Activated gamma-delta T cell treated with Interleukin-2 at 50 U/mL for 16 hours (primary cell): Measurements from ENCODE around the gene TNIK.

ENCODE experiments used
- DNase-seq: peaks from one replicate; pipeline ENCODE4 v3.0.0-alpha.2; 2020

TNIK gene

DNA sequence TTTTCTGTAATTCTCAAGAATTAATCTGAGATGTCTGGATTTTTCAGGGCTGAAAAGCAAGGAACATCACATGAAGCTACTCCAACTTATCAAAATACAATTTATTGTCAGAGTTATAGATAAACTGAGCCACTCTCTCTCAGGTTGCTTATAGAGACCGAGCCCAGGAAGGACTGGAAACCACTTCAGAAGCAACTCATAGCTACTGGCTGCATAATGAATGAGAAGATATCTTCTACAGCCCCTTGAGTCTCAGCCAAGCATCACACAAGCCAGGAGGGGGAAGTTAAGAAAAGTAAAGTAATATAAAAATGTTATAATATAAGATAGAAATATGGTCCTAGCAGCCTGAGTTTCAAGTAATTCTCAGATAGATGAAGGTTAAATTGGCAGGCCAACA is 186.0 kb downstream of the TNIK start:
- DNase-seq = no peak

DNA sequence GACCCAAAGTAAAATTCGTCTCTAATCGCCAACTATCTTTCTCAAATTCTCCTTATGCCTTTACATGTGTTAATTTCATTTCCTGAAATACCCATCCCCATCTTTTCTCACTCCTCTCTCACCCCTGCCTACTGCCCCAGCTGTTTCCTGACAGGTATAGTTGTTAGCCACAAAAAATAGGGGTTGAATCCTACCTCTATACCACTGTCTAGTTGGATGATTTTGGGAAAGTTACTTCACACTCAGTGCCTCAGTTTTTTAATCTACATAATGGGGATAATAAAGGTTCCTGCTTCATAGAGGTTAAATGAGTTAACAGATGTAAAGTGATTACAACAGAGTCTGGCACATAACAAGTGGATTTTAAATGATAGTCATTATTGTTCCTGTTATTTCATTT is 189.7 kb downstream of the TNIK start:
- DNase-seq = no peak

DNA sequence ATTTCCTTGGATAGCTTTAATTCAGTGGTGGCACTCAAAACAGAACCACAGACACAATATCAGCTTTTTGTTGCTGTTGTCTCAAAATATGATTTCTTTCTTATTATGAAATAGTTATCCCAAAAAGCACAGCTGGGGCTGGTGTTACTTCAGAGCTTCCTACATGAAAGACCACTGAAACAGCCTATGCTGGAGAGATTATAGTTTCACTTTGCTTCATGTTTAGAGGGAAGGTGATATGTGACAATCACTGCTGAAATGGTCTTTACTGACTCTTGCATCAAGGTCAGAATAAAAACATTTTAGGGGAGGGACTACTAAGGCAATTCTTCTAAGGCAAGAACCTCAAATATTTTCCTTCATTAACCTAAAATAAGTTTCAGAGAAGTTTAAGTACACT is 190.7 kb downstream of the TNIK start:
- DNase-seq = no peak

DNA sequence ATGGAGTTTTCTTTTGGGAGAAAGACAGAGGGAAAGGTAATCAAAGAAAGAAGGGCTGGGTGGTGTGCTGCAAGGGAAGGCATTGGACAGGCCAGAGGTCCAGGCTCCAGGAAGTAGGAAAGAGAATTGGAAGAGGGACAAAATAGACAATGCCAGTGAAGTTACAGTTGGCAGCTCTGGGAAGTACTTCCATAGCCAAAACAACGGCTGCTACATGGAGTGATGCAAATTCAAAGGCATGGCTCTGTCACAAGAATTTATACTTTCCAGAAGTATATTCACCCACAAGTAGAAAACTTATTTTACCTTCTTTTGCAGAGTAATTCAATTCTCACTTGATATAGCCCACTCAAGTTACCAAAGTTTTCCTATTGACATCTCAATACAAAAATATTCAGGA is 191.5 kb downstream of the TNIK start:
- no peak for DNase-seq

DNA sequence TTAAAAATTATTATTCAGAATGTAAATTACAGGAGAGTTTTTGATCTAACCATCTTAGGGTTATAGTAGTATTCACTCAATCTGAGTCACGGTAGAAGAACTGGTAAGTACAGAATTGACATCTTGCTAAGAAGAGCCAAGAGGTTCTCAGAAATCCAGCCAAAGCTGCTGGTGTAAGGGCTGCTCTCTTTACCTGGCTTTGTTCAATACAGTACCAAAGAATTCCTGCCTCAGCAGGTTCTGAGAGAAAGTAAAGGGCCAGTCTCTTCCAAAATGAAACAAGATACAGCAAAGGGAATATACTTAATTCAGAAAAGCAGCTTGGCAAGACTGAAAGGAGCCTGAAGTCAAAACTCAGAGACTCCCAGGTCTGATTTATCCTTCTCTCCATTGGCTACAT is 193.1 kb downstream of the TNIK start:
- DNase-seq = no peak

DNA sequence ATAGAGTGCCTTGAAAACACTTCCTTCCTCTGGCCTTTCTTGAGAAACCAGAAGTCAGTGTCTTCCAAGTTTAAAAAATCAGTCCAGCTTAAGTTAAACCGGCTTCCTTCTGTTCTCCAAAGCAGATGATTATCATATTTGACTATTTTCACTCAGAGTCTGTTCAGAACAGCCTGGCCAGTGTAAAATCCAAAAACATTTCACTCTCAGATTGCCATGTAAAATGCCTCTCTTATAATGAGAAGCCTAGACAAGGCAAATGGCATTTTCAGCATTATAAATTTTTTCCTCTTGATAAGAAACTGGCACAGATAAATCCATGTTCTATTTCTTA is 193.5 kb downstream of the TNIK start:
- DNase-seq = no peak

DNA sequence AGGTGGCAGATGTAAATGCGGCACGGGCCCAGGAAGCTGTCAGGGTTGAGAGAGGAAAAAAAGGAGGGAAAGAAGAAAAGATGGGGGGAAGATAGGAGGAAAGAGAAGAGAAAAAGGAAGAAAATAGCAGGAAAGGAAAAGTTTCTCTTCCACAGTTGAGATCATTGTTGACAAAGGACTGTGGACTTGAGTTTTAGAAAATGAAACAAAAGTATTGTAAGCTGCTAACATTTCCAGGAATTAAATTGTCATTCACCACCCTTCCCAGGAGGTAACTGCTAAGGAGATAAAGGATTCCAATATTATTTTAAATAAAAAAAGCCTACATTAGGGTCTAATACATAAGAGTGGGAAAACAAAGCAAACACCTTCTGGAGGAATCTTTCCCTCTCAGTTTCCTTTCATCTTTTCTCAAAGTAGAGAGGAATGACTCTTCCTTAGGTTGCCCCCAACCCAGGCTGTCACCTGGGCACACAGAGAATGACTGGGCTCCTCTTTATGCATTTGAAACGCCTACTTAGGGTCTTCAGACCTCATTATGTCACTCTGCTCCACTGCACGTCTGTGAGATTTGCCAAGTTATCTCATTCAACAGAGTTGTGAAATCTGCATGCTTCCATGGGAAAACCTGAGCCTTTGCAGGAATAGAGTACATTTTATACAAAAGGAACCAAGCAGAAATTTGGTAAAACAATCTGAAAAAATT is 194.0 kb downstream of the TNIK start:
- no peak for DNase-seq

DNA sequence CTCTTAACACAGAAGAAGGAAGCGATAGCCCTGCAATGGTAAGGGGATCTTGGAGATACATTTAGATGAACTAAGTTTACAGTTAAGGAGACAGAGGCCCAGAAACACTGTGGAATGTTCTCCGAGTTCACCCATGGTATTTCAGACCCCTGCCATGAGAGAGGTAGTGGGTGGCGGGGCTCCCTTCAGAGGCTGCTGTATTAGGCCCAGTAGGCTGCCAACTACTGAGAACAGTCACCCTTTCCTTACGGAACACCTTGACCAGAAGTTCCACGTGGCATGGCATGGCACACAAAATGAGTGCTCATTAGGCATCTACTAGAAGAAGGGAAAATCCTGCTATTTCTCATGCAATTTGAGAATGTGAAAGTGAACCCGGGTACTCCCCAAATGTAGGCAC is 195.4 kb downstream of the TNIK start:
- DNase-seq = no peak

DNA sequence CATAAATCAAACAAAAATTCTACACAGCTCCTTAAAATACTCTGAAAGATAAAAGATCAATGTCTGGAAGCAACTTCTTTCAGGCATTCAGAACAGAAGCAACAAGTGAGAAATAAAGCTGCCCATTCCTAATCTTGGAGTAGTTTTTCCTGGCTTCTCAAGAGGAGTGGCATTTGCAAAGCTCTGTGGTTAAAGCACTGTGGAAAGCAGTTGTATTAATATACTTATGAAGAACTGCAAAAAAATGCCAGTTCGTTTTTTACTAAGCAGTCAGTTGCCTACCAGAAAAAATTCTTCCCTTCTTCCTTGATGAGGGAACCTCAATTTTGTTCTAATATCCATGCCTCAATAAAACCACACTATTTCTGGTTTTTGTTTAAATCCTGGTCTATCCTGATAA is 197.8 kb downstream of the TNIK start:
- no peak for DNase-seq

- DNase-seq = no peak
Measured at GRCh38 chr3:171261487-171261886, 198.7 kb downstream of the TNIK start.

DNA sequence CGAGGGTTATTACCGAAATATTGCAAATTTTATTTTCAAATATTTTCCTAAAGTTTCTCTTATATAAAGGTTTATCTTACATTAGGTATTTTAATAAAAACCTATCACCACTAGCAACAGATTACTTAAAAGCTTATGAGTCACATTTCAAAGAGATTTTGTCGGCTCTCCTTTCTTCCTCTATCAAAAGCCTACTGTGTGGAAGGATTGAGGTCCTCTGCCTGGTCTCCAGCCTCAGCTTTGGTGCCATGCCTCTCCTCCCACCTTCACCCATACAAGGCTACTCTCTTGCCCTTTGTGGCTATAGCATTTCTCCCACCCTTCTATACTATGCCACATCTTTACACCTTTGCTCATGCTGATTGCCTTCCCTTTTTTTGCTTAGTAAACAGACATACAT is 199.3 kb downstream of the TNIK start:
- no peak for DNase-seq

- no peak for DNase-seq
Measured at GRCh38 chr3:171260466-171260865, 199.7 kb downstream of the TNIK start.

GRCh38 chr3:171258316-171258715 is 201.9 kb downstream of the TNIK start:
- no peak for DNase-seq

- DNase-seq = no peak
Measured at GRCh38 chr3:171257251-171258203, 202.7 kb downstream of the TNIK start.

GRCh38 chr3:171256445-171257250 is 203.6 kb downstream of the TNIK start:
- no peak for DNase-seq

- DNase-seq = no peak
Measured at GRCh38 chr3:171255236-171255806, 204.9 kb downstream of the TNIK start.

DNA sequence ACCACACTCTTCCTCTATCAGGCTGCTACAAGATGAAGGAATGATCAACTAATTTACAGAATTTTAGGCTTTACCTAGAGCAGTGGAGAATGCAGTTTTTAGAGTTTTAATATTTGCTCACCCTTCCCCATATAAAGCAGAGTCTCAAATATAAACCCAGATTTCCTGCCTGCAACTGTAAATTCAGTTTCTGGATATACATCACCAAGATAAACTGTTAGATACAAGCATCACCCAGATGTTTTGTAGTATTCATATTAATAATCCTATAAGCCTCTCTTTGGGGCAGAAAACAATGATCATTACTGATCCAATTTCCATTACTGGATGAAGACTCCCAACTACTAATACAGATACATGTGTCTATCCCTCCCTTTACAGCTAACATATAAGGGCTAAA is 205.9 kb downstream of the TNIK start:
- DNase-seq = no peak

DNA sequence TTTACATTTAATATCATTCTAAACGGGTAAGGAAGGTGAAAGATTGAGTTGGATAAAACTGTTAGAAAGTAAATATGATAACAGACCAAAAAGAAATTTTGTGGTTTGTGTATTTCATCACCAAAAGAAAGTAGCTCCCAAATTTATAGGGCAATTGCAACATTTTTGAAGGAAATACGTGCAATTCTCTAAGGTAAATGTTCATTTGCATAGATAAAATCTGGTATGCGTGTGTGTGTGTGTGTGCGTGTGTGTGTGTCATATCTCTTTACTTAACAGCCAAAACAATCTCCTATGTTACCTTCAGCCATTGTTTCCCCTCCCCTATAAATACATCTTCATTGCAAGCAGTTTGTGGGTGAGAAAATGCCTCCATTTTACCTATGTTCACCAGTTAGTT is 208.4 kb downstream of the TNIK start:
- DNase-seq = no peak

DNA sequence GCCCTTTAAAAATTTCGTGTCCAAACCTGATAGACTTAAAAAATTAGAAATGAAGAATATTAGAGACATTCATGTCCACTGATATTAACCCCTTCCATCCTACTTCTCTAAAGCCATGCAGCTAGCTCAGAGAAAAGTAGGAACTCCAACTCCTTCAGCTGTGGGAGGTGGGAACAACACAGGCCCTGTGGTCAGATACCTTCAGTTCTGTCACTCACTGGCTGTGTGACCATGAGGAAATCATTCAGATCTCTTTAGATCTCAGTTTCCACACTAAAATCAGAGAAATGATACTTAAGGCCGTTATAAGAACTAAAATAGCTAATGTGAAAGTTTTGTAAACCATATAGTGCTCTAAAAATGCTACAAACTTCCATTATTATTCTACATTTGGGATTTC is 209.8 kb downstream of the TNIK start:
- DNase-seq = no peak

GRCh38 chr3:171249245-171249644 is 211.0 kb downstream of the TNIK start:
- no peak for DNase-seq

DNA sequence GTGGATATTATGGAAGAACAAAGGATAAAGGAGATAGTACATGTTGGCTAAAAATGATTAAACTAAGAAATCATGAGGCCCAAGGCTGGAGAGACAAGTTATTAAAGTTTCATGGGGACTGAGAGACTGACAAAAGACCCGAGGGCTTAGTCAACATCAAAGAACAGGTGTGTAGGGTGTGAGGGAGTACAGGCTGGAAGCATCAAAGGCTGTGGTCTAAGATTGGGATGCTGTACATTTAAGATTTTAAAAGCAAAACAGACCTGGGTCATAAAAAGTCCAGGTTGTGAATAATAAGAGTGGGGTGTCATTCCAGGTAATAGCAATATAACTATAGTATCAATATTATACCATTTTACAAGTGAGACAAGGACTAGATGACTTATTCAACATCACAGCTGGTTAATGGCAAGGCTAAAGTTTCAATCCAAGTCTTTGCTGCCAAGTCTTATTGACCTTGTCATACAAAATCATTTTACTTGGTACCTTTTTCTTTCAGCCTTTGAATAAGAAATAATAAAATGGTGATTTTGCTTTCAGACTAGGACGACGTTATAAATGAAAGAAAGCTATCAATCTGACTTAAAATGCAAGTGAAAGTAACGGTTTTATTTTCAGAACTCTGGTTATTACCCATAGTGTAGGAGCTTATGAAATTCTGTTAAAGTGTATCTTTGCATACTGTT is 211.6 kb downstream of the TNIK start:
- no peak for DNase-seq
